ENCODE results near the gene TOM1L2.

DNA sequence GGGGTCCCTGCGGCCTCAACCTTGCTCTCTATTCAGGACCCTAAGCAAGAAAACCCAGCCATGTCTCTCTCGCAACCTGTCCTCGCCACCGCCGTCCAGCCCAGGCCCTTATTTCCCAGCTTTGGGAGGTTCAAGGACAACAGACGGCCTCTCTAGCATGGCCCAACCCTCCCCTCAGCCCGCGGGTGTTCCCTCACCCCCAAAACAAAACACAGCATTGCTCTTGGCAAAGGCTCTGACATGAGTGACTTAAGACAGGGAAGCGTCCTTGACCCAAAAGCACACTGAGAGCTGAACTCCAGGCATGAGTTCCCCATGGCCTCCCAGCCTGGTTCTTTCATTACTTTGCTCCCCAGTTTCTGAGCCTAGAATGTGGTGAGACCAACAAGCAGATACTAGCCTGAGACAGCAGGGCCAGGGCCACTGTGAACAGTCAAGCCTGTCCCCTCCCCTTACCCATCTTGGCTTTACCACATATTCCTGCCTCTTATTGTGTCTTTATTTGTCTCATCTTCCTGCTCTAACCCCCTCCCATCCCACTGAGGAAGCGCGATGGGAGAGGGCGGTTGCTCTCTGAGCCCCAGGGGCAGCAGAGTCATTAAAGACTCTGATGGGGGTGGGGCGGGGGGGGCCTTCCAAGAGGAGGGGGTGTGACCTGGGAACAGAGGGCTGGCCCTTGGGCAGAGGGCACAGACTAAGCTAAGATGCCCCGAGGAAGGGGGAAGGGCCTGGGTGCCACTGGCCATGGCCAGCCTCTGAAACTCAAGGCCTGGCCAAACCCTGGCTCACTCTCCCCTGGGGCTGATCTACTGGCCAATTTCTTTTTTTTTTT, 147.2 kb downstream of the TOM1L2 start:
- TF ChIP-seq, protein P1, sequence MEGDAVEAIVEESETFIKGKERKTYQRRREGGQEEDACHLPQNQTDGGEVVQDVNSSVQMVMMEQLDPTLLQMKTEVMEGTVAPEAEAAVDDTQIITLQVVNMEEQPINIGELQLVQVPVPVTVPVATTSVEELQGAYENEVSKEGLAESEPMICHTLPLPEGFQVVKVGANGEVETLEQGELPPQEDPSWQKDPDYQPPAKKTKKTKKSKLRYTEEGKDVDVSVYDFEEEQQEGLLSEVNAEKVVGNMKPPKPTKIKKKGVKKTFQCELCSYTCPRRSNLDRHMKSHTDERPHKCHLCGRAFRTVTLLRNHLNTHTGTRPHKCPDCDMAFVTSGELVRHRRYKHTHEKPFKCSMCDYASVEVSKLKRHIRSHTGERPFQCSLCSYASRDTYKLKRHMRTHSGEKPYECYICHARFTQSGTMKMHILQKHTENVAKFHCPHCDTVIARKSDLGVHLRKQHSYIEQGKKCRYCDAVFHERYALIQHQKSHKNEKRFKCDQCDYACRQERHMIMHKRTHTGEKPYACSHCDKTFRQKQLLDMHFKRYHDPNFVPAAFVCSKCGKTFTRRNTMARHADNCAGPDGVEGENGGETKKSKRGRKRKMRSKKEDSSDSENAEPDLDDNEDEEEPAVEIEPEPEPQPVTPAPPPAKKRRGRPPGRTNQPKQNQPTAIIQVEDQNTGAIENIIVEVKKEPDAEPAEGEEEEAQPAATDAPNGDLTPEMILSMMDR (IDR thresholded peaks at IDR 0.05), result no peak
- TF ChIP-seq POLR2A (IDR thresholded peaks at IDR 0.05), result no peak
